Activated naive CD4-positive, alpha-beta T cell treated with anti-CD3 and anti-CD28 coated beads, Interleukin-2, amount 50 U/mL, for 16 hours (primary cell): ENCODE results near the gene AZU1.
"Not testable (repeated sequence)": the region's sequence is repeated elsewhere in the genome, so short reads cannot be mapped to it uniquely, and the experiment has no call there.

Experiments used
- DNase-seq: peaks from one replicate; pipeline ENCODE4 v3.0.0-alpha.2; 2020

The AZU1 gene

GRCh38 chr19:875265-875879 is 47.7 kb downstream of the AZU1 start:
- no peak for DNase-seq

DNA sequence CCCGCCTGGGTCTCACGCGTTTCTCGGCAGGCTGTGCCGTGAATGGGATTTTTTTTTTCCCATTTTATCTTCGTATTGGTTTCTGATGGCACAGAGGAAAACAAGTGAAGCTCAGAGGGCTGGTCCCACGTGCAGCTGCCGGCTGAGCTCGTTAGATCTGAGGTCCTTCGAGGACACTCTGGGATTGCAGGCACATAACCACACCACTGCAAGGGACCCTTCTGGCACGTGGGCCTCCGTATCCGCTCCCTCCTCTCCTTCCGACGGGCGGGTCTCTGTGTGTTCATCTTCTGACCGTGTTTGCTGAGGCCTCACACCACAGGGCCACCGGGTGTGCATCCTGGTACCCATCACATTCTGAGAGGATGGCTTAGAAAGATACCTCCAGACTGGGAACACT is 48.5 kb downstream of the AZU1 start:
- DNase-seq = no peak

DNA sequence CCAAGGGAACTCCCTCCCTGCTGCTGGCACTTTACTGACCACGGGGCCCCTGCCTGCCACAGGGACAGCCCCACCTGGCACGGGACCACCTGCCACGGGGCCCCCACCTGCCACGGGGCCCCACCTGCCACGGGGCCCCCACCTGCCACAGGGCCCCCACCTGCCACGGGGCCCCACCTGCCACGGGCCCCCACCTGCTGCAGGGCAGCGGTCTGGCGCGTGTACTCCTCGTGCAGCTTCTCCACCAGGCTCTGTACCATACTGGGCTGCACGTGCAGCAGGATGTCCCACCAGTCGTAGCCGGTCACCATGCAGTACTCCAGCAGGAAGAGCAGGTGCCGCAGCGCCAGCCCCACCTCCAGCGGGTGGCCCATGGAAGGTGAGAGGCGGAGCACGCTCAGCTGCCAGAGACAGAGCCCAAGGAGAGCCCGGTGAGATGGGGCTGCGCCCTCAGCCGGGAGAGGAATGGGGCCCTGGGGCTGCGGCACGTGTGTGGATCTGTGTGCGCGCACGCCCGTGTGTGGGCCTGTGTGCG is 49.2 kb downstream of the AZU1 start:
- no peak for DNase-seq

DNA sequence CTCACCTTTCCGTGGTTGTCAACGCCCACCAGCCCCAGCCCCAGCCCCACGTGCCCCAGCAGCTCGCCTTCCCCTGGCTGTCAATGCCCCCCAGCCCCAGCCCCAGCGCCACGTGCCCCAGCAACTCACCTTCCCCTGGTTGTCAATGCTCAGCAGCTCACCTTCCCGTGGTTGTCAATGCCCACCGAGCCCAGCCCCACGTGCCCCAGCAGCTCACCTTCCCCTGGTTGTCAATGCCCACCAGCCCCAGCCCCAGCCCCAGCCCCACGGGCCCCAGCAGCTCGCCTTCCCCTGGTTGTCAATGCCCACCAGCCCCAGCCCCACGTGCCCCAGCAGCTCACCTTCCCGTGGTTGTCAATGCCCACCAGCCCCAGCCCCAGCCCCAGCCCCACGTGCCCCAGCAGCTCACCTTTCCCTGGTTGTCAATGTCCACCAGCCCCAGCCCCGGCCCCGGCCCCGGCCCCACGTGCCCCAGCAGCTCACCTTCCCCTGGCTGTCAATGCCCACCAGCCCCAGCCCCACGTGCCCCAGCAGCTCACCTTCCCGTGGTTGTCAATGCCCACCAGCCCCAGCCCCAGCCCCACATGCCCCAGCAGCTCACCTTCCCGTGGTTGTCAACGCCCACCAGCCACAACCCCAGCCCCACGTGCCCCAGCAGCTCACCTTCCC is 50.5 kb downstream of the AZU1 start:
- DNase-seq = not testable (repeated sequence)

DNA sequence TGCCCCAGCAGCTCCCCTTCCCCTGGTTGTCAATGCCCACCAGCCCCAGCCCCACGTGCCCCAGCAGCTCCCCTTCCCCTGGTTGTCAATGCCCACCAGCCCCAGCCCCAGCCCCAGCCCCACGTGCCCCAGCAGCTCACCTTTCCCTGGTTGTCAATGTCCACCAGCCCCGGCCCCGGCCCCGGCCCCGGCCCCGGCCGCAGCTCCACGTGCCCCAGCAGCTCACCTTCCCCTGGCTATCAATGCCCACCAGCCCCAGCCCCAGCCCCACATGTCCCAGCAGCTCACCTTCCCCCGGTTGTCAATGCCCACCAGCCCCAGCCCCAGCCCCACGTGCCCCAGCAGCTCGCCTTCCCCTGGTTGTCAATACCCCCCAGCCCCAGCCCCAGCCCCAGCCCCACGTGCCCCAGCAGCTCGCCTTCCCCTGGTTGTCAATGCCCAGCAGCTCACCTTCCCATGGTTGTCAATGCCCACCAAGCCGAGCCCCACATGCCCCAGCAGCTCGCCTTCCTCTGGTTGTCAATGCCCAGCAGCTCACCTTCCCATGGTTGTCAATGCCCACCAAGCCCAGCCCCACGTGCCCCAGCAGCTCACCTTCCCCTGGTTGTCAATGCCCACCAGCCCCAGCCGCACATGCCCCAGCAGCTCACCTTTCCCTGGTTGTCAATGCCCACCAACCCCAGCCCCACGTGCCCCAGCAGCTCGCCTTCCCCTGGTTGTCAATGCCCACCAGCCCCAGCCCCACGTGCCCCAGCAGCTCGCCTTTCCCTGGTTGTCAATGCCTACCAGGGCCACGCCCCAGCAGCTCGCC is 51.3 kb downstream of the AZU1 start:
- not testable (repeated sequence) for DNase-seq

DNA sequence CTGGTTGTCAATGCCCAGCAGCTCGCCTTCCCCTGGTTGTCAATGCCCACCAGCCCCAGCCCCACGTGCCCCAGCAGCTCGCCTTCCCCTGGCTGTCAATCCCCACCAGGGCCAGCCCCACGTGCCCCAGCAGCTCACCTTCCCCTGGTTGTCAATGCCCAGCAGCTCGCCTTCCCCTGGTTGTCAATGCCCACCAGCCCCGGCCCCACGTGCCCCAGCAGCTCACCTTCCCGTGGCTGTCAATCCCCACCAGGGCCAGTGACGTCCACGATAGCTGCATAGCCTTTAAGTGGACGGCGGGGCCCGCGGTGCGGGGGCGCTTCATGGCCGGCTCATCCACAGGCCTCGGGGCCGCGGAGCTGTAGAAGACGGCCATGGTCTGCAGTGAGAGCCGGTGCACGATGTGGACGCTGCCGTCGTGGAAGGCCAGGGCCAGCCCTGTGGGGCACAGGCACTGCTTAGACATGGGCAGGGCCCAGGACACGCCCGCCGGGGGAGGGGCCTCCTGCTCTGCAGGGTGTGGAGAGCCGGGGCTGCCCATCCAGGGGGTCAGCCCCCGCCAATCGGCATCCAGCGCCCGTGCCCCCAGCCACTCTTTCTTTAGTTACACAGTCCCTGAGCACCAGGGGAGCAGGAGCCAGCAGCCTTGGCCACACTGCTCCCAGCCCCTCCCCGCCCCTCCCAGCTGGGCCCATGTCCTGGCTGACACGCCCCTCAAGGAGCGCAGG is 52.2 kb downstream of the AZU1 start:
- DNase-seq = no peak
